Ishikawa (cell line): ENCODE results near the gene CLRN1.

ENCODE experiments used
- CEBPB ChIP-seq: IDR thresholded peaks from 2 replicates; pipeline ENCODE4 v1.6.1; 2012
- CREB1 ChIP-seq: IDR thresholded peaks from 2 replicates; pipeline ENCODE4 v1.6.1; 2012; ENCODE audit warnings: low read depth
- EGR1 ChIP-seq: IDR thresholded peaks from 2 replicates; pipeline ENCODE4 v1.6.1; 2012
- EP300 ChIP-seq: IDR thresholded peaks from 2 replicates; pipeline ENCODE4 v1.6.1; 2012; ENCODE audit warnings: borderline replicate concordance
- FOXM1 ChIP-seq: IDR thresholded peaks from 2 replicates; pipeline ENCODE4 v1.6.1; 2012; ENCODE audit warnings: low read depth, borderline replicate concordance
- NFIC ChIP-seq: IDR thresholded peaks from 2 replicates; pipeline ENCODE4 v1.6.1; 2012
- RAD21 ChIP-seq: IDR thresholded peaks from 2 replicates; pipeline ENCODE4 v1.6.1; 2012; ENCODE audit warnings: low read depth
- TAF1 ChIP-seq: IDR thresholded peaks from 2 replicates; pipeline ENCODE4 v1.6.1; 2012; ENCODE audit warnings: low read depth, mild to moderate bottlenecking
- TCF12 ChIP-seq: IDR thresholded peaks from 2 replicates; pipeline ENCODE4 v1.6.1; 2012; ENCODE audit warnings: low read depth
- TEAD4 ChIP-seq: IDR thresholded peaks from 2 replicates; pipeline ENCODE4 v1.6.1; 2012
- YY1 ChIP-seq: IDR thresholded peaks from 2 replicates; pipeline ENCODE4 v1.6.1; 2012; ENCODE audit warnings: low read depth
- ZBTB7A ChIP-seq: IDR thresholded peaks from 2 replicates; pipeline ENCODE4 v1.6.1; 2012; ENCODE audit warnings: low read depth
- TF ChIP-seq, protein P1 (sequence below): IDR thresholded peaks from 2 replicates; pipeline ENCODE4 v1.6.1; 2012
- TF ChIP-seq, protein P2 (sequence below): IDR thresholded peaks from 2 replicates; pipeline ENCODE4 v1.6.1; 2012
- TF ChIP-seq, protein P3 (sequence below): IDR thresholded peaks from 2 replicates; pipeline ENCODE4 v1.6.1; 2012; ENCODE audit warnings: low read depth, mild to moderate bottlenecking

Gene CLRN1

DNA sequence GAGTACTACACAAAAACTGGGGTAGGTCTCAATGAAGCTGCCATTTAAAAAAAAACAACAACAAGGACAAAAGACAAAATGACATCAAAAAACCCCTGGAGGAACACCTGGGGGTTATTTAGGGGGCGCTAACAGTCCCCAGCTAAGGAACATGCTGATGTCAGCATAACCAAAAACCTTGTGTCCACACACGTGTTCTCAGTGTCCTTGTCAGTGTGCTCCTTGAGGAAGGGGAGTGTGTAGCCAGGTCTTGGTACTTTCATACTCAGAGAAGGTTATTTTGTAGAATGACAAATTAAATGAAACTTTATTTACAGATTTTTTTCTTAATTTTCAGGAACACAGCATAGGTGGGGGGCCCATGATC is 31.2 kb upstream of the CLRN1 start:
- TF ChIP-seq, protein P1, sequence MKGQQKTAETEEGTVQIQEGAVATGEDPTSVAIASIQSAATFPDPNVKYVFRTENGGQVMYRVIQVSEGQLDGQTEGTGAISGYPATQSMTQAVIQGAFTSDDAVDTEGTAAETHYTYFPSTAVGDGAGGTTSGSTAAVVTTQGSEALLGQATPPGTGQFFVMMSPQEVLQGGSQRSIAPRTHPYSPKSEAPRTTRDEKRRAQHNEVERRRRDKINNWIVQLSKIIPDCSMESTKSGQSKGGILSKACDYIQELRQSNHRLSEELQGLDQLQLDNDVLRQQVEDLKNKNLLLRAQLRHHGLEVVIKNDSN = no peak
- no peak for TF ChIP-seq EGR1
- no peak for TF ChIP-seq NFIC
- TF ChIP-seq TAF1 = no peak
- no peak for TF ChIP-seq TEAD4
- TF ChIP-seq, protein P2, sequence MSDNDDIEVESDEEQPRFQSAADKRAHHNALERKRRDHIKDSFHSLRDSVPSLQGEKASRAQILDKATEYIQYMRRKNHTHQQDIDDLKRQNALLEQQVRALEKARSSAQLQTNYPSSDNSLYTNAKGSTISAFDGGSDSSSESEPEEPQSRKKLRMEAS = no peak
- TF ChIP-seq CEBPB = no peak
- no peak for TF ChIP-seq YY1
- TF ChIP-seq, protein P3, sequence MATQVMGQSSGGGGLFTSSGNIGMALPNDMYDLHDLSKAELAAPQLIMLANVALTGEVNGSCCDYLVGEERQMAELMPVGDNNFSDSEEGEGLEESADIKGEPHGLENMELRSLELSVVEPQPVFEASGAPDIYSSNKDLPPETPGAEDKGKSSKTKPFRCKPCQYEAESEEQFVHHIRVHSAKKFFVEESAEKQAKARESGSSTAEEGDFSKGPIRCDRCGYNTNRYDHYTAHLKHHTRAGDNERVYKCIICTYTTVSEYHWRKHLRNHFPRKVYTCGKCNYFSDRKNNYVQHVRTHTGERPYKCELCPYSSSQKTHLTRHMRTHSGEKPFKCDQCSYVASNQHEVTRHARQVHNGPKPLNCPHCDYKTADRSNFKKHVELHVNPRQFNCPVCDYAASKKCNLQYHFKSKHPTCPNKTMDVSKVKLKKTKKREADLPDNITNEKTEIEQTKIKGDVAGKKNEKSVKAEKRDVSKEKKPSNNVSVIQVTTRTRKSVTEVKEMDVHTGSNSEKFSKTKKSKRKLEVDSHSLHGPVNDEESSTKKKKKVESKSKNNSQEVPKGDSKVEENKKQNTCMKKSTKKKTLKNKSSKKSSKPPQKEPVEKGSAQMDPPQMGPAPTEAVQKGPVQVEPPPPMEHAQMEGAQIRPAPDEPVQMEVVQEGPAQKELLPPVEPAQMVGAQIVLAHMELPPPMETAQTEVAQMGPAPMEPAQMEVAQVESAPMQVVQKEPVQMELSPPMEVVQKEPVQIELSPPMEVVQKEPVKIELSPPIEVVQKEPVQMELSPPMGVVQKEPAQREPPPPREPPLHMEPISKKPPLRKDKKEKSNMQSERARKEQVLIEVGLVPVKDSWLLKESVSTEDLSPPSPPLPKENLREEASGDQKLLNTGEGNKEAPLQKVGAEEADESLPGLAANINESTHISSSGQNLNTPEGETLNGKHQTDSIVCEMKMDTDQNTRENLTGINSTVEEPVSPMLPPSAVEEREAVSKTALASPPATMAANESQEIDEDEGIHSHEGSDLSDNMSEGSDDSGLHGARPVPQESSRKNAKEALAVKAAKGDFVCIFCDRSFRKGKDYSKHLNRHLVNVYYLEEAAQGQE = no peak
- TF ChIP-seq ZBTB7A = no peak
- TF ChIP-seq CREB1 = no peak
- TF ChIP-seq EP300 = no peak
- TF ChIP-seq FOXM1 = no peak
- TF ChIP-seq RAD21 = no peak

DNA sequence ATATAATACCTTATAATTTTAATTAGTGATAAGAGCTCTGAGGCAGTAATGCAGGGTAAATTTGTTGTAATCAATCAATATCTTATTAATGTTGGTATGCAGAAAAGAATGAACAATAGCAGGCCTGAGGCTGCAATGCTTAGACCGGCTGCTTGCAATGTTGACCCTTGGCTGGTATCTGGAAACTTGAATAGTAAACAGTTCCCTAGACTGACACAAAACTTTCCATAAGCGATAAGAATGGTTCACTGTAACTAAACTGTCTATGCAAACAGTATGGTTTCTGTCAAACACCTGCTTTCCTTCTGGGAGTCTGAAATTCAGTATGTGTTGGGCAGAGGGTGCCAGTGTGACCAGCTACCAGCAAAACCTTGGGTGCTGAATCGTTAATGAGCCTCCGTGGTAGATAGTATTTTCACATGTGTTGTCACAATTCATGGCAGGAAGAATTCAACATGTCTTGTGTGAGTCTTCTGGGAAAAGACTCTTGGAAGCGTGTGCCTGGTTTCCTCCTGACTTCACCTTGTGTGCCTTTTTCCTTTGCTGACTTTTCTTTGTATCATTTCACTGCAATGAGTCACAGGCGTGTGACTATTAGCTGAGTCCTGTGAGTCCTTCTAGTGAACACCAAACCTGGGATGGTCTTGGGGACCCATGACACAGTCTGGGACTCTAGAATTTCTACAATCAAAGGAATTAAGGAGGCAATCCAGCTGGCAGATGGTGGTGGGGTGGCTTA is 30.7 kb upstream of the CLRN1 start:
- TF ChIP-seq, protein P2 = no peak
- TF ChIP-seq YY1 = no peak
- no peak for TF ChIP-seq CEBPB
- TF ChIP-seq, protein P1 = no peak

DNA sequence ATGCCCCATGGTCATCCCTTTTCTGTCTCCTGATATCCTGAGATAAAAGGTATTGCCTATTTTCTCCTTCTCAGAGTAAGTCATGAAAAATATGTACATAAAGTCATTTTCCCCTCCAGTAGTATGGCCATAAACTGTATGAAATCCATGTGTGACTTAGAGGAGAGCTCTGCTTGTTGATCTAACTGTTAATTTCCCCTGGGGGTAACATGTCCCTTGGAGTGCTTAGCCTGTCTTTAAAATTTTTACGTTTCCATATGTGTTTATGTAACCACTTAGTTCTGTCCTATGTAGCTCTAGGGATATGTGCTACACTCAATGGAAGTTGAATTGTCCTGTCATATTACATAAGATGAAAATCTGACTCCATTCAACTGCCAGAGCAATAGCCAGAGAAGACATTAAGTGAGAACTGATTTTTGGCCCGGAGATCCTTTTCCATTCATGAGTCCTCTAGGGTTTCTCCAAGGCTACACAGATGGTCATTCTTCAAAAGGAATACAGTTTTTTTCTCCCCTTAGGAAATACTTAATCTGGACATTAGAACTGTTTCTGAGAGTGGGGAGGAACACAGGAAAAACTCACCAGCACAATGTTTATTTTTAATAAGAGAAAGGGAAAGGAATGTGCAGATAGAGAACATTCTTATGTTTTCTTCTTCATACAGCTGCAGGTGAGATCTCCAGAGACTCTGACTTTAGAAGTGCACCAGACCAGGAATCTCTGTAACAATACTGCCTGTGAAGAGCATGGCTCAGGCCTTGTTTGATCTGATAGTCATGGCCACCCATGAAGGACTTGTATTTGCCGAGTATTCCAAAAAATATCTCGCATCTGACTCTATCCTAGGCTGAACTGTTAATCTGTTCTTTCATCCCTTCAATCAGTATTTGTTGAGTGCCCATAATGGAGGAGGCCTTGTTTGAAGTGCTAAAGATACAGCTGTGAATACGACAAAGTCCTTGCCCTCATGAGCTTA is 29.8 kb upstream of the CLRN1 start:
- TF ChIP-seq CEBPB (no peak), ZBTB7A (no peak), YY1 (no peak)

DNA sequence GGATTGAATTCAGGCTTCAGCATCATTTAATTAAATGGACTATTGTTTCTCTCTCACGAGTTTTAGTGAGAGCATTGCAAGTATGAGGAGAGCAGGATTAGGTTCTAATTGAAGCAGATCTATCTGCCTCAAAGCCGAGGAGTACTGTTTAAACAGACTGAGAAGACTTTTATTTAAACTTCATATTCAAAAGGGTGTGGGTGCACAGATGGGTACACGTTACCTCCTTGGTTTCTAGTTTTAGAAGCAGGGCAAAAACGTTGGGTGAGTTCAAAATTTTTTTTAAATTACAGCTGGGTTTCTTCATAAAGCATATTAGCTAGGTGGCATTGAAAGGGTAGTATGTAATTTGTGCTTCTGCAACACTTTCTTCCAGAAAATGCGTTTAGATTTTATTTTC is 26.5 kb upstream of the CLRN1 start:
- TF ChIP-seq, protein P3 = no peak
- TF ChIP-seq, protein P2 = no peak
- TF ChIP-seq CREB1 (no peak), EP300 (no peak), EGR1 (no peak), TCF12 (no peak), TAF1 (no peak), NFIC (no peak), TEAD4 (no peak), RAD21 (no peak), YY1 (no peak), ZBTB7A (no peak)

DNA sequence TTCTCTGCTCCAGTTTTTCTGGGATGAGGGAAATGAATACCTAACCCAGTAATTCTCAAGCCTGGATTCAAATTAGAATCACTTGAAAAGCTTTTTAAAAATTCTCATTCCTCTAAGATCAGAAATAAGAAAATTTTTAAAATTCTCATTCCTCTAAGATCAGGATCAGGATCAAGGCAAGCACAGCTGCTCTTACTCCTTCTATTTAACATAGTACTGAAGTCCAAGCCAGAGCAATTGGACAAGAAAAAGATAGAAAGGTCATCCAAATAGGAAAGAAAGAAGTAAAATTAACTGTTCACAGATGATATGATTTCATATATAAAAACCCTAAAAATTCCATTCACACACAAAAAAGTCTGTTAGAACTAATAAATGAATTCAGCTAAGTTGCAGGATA is 24.2 kb upstream of the CLRN1 start:
- TF ChIP-seq TCF12 (no peak), TAF1 (no peak), EGR1 (no peak), EP300 (no peak), YY1 (no peak), FOXM1 (no peak), CEBPB (no peak), ZBTB7A (no peak)
- TF ChIP-seq, protein P1 = no peak
